NCI-H510A treated with DMSO at 0.1 percent for 48 hours (cell line): Measurements from ENCODE around the gene FAR2.
A peak's percentile ranks its signal among the peaks of the same experiment; 100 is the strongest.
"Not testable (repeated sequence)": the region's sequence is repeated elsewhere in the genome, so short reads cannot be mapped to it uniquely, and the experiment has no call there.

Experiments used
- DNase-seq: peaks from one replicate; lab custom pipeline; 2025; lab: John Stamatoyannopoulos, UW

Gene FAR2

GRCh38 chr12:29148911-29149690 is at the start of gene FAR2:
TSS of gene FAR2 (plus strand) at chr12:29149278. CDS start at chr12:29270450, 121,172 bp downstream.
- peak; percentile 9 for DNase-seq

DNA sequence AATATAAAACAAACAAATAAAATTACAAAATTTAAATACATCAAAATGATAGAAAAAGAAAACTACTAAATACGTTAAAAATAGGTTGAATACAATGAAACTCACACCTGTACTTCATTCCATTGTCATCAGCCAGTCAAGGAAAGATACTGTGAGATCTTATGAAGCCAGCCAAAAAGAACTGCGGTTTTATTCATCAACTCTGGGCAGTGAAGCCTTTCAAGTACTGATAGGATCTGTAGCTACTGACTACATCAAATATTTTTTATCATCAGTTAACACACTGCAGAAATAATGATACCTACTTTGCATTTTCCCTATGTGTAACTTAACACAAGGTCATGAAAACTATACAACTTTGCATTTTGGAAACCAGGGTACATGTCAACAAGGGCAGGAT is 46.3 kb upstream of the FAR2 start:
- DNase-seq, result no peak

GRCh38 chr12:29103539-29103974 is 45.5 kb upstream of the FAR2 start:
- DNase-seq, result no peak

- DNase-seq, result no peak
Measured at GRCh38 chr12:29104516-29104915, 44.6 kb upstream of the FAR2 start.

- DNase-seq, result no peak
Measured at GRCh38 chr12:29110506-29111442, 38.3 kb upstream of the FAR2 start.

DNA sequence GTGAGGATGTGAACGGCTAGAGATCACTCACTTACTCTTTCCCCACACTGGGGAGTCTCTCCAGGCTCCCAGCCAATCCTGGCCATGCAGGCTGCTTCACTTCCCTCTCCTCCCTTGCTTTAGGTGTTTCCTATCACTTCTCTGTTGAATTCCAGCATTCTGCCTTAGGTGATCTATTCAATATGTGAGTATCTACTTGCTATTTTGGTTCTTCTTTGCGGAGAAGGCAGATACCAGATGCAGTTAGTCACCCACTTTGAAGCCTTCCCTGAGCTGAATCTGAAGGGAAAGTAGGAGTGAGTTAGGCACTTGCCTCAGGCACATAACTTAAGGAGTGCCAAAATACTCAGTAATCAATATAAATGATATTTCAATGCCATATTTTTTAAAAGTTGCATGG is 36.0 kb upstream of the FAR2 start:
- no peak for DNase-seq

DNA sequence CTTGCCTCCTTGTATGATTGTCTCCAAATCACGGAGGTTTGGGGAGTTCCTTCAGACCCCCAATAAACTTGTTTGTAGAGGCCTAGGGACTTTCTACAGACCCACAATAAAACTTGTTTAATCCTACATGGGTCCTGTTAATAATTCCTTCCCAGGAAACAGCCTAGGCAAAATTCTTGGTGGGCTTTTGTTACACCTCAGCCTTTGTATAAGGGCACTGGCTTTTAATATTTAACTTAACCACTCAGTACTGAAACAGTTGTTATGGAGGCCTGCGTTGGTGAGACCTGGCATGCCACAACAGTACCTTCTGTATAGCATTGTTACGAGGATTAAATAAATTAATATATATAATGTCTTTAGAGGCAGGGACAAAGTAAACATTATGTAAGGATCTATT is 32.7 kb upstream of the FAR2 start:
- no peak for DNase-seq

DNA sequence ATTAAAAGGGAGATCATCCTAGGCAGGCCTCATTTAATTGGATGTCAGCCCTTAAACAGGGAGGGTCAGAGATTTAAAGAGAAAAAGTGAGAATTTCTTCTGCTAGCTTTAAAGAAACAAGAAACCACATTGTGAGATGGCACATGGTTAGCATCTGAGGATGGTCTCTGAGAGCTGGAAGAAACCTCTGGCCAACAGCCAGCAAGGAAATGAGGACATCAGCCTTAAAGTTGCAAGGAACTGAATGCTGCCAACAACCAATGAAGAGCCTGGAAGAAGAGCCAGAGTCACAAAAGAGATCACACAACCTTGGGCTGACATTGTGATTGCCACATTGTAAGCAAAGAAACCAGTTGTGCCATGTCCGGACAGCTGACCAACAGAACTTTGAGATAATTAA is 17.5 kb upstream of the FAR2 start:
- no peak for DNase-seq

GRCh38 chr12:29132316-29132715 is 16.8 kb upstream of the FAR2 start:
- DNase-seq, result no peak

- DNase-seq, result no peak
Measured at GRCh38 chr12:29133181-29133580, 15.9 kb upstream of the FAR2 start.

- DNase-seq, result no peak
Measured at GRCh38 chr12:29133680-29134079, 15.4 kb upstream of the FAR2 start.

DNA sequence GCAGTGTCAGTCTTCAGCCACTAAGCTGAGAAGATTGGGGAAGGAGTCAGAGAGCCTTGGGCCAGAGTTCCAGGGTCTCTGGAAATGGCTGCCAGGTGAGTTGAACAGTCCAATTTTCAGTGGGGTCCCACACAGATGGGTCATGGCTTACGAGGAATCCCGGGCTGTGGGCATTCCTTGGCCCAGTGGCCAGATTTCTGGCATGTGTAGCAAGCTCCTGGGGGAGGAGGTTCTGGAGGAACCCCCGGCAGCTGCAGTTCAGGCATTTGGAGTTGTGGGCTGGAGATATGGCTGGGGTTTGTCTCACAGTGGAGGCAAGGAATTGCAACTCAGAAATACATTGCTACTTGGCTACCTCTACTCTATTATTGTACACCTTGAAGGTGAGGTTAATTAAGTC is 10.8 kb upstream of the FAR2 start:
- not testable (repeated sequence) for DNase-seq

DNA sequence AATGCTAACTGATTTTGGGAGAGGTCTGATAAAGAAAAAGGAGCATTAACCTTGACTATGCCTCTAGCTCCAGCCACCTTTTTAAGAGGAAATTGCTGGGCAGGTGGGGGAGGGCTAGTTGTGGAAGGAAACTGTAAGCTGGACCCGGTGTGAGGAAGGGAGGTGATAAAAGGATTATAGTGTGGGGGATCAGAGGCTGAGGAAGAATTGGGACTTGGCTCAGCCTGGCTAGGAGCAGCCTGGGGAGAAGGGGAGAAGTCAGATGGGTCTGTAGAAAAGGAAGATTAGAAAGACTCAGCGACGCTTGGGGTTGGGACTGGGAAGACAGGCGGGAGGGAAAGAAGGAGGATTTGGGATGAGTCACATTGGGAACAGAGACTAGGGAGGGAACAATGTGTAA is 10.2 kb upstream of the FAR2 start:
- DNase-seq, result not testable (repeated sequence)

DNA sequence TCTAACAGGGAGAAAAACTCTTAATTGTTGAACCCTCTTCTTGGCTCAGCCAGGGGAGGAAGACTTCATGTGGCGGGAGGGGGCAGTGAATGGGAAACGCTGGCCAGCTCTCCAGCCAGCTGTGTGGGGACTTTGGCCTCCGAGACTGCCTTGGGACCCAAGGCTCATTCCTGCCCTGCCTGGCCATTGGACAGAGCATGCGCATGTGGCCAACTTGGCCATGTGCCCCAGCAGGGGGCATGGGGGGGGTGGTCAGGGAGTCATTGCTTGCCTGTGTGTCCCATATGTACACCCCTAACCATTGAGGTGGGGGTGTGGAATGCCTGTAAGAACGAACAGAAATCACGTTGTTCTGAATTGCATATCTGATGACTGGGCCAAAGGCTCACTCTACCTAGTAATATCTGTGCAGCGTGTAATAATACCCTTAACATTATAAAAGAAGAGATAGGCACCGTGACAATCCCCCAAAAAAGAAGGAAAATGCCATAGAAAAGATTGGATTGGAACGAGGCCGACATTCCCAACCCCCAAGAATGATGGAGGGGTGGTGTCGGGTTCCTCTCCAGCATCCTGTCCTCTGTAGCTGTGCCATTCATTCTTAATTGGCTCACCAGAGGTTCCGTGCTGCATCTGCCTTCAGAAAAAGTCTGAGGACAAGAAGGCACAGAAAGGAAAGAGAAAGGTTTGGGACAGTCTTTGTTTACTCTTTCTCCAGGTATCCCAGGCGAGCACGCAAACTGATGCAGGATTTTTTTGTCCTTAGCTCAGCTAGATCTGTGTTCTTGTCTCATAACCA is 3.5 kb upstream of the FAR2 start:
- DNase-seq, result no peak

- no peak for DNase-seq
Measured at GRCh38 chr12:29146196-29146595, 2.9 kb upstream of the FAR2 start.

DNA sequence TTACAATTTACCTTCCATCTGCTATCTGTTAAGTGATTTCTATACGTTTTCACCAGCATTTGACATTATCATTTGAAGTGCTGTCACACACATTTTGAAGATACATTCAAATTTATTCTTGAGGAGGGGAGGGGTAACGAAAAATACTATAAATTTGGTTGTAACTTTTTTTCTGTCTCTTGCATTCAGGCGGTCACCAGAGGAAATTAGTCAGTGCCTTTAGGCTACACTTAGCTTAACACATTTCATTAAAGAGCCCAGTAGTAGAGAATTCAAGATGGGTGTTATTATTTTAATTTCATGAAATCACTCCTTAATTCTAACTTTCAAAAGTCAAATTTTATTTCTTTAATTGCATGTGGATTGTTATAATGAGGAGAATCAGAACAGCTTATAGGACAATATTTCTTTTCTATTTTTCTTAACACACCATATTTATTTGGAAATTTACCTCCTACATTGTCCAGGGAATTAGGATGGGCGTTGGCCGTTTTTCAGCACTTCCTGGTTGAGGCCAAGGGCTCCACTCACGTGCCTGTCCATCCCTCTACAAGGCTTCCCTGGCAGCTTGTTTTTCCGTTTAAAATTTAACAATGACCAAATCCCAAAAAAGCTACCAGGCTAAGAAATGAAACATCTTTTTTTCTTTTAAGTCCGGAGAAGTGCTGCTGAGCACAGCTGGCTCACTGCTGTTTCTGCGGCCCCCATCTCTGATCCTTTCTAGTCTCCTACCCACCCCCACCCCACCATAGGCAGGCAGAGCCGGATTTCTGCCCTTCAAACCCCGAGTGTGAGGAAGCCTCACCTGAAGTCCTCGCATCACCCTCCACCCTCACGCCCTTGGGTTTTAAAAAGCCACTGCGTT is 1.1 kb upstream of the FAR2 start:
- DNase-seq, result no peak

GRCh38 chr12:29148596-29148910 is 525 bp upstream of the FAR2 start:
- no peak for DNase-seq

DNA sequence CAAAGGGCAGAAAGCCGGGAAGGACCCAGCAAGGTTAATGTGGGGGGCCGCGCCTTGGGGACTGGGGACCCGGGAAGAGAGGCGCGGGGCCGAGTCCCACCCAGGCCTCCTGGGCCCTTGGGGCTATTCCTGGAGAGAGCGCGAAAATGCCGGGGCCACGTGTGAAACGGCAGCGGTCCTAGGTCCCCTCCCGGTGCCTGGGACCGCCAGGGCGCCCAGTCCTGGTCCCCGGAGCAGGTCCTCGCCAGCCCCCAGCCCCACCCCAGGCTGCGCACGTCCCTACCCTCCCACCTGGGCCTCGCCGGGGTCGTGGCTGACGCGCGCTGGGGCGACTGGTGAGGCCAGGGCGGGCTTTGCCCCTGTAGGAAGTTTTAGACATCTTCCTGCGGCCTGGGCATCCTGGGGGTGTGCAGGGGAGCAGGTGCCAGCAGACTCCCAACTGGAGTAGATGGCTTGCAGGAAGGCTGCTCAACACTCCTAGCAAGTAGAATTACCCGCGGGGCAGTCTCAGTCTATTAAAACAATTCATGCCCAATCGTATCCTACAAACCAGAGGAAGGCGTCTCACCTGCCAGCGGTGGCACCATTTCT is 708 bp downstream of the FAR2 start:
- peak; percentile 8 for DNase-seq

GRCh38 chr12:29150462-29150861 is 1.4 kb downstream of the FAR2 start:
- DNase-seq, result no peak

- no peak for DNase-seq
Measured at GRCh38 chr12:29152223-29152868, 3.3 kb downstream of the FAR2 start.
